GM21423 (cell line): ENCODE measurements around the gene PLEKHJ1.
"Not testable (repeated sequence)": the region's sequence is repeated elsewhere in the genome, so short reads cannot be mapped to it uniquely, and the experiment has no call there.

ENCODE experiments used
- ATAC-seq: cut with Tn5 transposase; IDR thresholded peaks from one replicate; pipeline ENCODE4 v1.9.1; 2021; ENCODE audit warnings: mild to moderate bottlenecking, moderate library complexity; ENCODE audit not compliant: unreplicated experiment

PLEKHJ1 gene, protein sequence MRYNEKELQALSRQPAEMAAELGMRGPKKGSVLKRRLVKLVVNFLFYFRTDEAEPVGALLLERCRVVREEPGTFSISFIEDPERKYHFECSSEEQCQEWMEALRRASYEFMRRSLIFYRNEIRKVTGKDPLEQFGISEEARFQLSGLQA

DNA sequence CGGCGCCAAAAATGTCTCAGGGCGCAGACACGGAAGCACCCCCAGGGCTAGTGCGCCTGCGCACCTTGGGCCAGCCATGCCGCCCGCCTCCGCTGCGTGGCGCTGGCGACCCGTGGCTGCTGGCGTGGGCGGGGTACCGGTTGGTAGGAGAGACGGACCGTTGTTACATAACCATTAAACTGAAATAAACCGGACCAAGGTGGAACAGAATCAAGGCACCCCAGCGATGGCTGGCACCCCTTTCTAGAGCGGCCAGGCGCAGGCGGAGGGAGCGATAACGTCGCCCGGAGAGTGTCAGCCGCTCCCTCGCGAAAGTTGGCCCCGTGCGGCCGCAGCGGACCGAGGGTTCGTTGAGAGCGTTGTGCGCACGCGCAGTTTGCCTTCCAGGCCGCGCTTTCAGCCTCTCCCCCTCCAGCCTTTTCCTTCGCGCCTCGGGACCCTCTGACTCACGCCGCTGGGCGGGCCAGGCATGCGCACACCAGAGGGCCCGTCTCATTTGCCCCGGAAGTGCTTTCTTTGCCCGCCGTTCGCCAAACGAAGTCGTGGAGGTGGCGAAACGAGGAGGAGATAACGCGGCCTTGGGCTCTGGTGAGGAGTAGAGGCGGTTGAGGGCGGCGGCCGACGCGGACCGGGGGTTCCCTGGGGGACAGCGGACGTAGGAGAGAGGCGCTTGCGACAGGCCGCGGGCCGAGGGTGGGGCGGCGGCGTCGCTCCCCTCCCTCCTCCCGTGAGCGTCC is at the start of gene PLEKHJ1, which contains the start of gene SF3A2:
TSS of gene PLEKHJ1 (minus strand) at position 16 of the 737 bp plus-strand sequence. CDS start 81 bp downstream, outside the sequence.
TSS of gene SF3A2 (plus strand) at position 511 of the 737 bp plus-strand sequence. CDS start 6,595 bp downstream, outside the sequence.
- peak; percentile 62 for ATAC-seq

DNA sequence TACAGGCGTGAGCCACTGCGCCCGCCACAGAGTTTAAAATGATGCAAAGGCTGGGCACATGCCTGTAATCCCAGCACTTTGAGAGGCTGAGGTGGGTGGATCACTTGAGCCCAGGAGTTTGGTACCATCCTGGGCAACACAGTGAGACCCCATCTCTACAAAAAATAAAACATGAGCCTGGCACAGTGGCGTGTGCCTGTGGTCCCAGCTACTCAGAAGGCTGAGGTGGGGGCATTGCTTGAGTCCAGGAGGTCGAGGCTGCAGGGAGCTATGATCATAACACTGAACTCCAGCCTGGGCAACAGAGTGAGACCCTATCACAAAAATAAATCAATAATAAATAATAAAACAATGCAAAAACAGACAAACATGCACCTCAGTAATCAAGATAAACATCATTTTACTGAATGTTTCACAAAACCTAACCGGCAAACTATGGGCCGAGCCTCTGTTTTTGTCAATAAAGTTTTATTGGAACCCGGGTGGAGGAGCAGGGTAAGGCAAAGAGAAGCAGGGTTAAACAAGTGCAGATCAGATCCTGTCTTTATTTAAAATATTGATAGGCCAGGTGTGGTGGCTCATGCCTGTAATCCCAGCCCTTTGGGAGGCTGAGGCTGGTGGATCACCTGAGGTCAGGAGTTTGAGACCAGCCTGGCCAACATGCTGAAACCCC is 47.8 kb upstream of the PLEKHJ1 start:
- ATAC-seq: no peak

DNA sequence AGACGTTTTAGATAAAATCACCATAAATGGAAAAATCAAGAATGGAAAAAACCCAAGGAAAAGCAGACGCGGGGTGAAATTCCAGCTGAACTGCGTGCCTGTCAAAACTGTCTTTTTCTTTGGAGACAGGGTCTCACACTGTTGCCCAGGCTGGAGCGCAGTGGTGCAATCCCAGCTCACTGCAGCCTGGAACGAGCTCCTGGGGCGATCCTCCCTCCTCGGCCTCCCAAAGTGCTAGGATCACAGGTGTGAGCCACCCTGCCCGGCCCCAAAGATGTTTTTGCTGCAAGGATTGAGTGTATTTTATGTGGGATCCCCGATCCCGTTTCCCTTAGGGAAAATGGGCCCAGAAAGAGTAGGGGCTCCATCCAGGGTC is 46.7 kb upstream of the PLEKHJ1 start:
- ATAC-seq: no peak

DNA sequence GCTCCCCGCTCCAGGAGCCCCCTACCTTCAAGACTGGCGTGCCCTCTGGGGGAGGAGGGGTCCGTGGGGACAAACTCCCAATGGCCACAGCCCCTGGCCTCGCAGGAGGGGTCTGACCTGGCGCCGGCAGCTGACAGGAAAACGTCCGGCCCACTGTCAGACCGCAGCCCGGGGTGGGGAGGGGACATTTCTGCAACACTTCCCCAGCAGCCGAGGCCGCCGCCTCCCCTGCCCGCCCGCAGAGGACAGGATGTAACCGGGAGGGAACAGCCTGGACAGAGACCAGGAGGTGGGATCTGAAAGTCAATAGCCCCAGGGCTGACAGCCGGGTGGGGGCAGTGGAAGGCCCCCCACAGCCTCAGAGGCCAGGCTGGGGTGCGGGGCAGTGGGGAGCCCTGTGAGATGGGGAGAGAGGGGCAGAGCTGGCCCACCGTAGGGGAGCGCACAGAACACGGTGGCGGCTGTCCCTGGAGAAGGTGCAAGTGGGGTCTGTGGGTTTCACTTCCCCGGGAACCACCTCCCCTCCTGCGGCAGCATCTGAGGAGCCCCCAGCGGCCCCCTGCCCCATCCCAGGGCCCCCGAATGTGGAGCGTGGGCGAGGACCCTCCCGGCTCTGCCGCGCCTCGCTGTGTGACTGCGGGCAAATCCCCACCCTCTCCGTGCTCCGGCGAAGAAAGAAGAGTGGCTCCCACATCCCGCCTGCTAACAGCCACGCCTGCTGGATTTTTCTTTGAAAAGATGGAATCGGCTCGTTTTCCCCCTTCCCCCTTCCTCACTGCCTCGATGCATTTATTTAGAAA is 46.1 kb upstream of the PLEKHJ1 start, which contains the start of gene PEAK3:
TSS of gene PEAK3 (minus strand) at position 114 of the 800 bp plus-strand sequence. CDS start 1,244 bp downstream, outside the sequence.
- ATAC-seq: no peak

DNA sequence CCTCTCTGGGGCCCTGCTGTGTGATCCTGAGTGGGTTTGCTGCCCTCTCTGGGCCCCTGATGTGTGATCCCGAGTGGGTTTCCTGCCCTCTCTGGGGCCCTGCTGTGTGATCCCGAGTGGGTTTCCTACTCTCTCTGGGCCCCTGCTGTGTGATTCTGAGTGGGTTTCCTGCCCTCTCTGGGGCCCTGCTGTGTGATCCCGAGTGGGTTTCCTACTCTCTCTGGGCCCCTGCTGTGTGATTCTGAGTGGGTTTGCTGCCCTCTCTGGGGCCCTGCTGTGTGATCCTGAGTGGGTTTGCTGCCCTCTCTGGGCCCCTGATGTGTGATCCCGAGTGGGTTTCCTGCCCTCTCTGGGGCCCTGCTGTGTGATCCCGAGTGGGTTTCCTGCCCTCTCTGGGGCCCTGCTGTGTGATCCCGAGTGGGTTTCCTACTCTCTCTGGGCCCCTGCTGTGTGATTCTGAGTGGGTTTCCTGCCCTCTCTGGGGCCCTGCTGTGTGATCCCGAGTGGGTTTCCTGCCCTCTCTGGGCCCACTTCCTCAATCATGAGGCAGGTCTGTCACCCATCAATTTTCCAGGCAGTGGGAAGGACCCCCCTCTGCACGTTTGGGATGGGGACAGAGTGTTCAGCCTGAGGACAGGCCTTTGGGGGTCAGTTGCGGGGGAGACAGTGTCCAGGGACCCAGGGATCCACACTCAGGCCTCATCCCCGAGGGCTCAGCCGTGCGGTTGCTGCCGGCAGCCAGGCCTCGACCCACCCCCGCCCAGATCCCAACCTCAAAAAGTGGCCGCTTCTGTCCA is 45.3 kb upstream of the PLEKHJ1 start:
- ATAC-seq: not testable (repeated sequence)

DNA sequence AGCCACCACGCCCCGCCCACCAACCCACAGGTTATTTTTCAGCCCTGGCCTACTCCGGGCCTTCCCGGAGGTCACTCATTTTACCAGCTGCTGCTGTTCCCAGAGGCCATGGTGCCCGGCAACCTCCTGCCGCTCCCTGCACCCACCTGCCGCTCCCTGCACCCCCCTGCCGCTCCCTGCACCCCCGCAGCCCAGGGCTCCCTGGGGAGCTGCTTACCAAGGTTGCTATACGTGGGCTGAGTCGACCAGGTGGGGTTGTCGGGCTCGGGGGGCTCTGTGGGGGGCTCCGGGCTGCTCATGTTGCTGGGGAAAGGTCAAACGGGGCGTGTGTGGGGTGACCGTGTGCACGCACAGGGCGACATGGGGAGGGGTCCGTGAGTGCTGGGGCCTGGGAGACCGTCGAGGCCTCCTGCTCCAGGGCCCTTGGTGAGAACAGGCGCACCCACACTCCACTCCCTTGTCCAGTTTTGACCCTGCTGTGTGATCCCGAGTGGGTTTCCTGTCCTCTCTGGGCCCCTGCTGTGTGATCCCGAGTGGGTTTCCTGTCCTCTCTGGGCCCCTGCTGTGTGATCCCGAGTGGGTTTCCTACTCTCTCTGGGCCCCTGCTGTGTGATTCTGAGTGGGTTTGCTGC is 44.6 kb upstream of the PLEKHJ1 start:
- ATAC-seq: no peak

DNA sequence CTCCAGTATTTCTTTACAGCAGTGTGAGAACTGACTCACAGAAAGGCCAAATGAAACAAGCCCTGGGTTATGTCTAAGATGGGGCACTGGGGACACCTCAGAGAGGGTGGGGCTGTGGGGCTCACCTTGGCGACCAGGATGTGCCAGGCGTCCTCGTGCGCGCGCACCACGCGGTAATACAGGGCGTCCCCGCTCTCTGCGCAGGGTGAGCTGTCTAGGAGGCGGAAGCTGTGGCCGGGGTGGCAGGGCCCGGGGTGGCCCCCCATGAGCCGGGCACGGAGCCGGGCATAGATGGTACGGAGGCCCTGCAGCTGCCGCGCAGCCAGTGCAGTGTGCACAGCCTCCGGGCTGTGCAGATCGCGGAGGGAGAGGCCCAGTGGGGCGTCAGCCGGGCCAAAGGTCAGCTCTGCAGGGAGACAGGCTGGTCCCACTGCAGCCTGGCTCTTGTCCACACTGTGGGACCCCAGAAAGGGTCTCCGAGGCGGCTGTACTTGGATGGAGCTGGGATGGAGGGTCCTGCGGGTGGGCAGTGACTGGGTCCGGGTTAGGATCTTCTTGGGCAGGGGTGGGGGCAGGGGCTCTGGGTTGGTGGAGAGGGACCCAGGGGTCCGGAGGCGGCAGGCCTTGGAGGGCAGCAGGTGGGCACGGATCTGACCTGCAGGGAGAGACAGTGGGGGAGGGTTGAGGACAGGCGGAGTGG is 42.5 kb upstream of the PLEKHJ1 start:
- no peak for ATAC-seq

DNA sequence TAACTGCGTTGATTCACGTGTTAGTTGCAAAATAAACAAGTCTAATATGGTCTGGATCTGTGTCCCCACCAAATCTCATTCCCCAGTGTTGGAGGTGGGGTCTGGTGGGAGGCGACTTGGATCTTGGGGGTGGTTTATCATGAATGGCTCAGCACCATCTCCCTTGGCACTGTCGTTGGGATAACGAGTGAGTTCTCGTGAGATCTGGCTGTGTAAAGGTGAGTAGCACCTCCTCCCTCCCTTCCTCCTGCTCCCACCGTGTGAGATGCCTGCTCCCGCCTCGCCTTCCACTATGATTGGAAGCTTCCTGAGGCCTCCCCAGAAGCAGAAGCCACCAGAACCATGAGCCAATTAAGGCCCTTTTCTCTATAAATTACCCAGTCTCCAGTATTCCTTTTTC is 41.0 kb upstream of the PLEKHJ1 start:
- ATAC-seq: no peak

DNA sequence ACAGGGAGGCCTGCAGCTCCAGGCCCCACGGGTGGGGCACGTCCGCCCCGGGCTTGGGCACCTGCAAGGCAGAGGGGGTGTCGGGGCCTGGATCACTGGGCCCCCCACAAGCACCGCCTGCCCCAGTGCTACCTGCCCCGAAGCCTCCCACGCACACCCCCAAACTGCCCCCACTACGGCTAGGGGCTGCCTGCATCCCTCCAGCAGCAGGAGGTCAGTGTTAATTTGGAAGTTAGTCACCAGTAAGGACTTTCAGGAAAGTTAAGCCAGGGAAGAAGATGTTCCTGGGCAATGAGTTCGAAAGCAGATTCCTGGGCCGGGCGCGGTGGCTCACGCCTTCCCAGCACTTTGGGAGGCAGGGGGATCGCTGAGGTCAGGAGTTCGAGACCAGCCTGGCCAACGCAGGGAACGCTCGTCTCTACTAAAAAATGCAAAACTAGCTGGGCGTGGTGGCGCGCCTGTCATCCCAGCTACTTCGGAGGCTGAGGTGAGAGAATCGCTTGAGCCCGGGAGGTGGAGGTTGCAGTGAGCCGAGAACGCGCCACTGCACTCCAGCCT is 40.4 kb upstream of the PLEKHJ1 start:
- ATAC-seq: no peak

DNA sequence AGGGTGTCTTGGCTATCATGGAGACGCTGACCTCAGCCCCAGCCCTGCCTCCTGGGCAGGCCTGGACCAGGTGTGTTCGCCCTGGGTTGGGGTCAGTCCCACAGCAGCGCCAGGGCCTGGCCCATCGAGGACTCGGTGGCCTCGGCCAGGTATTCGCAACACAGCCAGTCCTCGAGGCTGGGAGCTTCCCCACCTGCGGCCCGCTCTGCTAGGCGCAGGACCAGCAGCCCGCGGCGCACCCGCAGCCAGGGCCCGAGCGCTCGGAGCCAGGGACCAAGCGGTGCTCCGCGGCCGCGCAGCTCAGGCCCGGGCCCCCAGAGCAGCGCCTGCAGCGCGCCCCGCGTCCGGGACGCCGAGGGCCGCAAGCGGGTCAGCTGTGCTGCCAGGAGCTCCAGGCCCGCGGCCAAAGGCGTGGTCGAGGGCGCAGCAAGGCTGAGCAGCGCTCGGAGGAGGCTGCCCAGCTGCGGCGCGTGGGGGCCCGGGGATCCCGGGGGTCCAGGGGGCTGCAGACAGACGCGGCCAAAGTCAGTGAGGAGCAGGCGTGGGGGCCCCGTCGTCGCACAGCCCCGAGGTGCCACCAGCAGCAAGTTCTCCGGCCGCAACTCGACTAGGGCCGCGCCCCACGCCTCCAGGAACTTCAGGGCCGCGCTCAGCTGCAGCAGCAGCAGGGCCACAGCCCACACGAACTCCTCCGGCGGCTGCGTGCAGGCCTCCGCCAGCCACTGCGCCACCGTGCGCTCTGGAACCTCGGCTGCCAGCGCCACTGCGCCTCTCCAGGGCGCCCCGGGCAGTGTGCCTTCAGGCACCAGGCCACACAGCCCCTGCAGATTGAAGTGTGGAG is 39.7 kb upstream of the PLEKHJ1 start:
- no peak for ATAC-seq

DNA sequence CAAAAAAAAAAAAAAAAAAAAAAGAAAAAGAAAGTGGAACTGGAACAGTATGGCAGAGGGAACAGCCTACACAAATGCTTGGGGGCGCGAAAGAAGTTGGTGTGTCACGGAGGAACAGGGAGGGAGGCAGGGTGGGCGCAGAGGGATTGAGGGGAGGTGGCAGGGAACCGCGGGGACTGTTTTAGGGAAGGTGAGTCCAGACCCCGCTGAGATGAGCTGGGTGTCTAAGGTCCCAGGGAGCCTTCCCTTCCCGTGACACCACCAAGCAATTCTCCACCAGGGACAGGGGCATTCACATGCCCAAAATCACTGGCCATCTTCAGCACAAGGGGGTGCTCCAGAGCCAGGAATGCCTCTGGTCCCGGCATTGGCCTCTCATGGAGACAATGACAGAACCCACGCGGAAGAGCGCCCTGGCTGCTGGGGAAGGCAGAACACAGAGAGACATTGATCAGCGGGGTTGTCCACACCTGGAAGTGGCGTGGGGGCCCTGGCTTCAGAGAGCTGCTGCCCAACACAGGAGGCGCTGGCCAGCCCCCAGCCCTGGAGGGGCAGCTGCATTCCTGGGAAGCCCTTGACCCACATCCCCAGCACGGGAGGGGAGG is 38.9 kb upstream of the PLEKHJ1 start:
- ATAC-seq: no peak

DNA sequence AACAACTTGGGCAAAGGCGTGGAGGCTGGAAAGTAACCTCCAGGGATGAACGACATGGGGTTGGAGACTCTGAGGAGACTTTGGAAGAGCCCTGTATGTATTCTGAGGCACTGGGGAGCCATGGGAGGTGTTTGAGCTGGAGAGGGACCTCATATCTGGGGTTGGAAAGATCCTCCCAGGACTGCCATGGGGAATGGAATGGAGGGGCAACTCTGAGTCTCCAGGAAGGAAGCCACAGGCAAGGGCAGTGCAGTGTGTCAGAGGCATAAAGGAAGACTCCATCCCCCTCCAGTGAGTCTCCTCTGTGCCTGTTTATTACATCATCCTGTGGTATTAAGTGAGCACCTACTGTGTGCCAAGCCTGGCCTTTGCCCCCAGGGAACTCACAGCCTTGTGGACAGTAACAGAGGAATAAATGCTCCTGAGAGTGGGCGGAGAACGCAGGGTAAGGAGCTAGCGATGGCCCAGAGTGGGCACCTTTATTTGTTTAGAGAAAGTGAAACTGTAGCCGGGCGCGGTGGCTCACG is 38.1 kb upstream of the PLEKHJ1 start:
- no peak for ATAC-seq

DNA sequence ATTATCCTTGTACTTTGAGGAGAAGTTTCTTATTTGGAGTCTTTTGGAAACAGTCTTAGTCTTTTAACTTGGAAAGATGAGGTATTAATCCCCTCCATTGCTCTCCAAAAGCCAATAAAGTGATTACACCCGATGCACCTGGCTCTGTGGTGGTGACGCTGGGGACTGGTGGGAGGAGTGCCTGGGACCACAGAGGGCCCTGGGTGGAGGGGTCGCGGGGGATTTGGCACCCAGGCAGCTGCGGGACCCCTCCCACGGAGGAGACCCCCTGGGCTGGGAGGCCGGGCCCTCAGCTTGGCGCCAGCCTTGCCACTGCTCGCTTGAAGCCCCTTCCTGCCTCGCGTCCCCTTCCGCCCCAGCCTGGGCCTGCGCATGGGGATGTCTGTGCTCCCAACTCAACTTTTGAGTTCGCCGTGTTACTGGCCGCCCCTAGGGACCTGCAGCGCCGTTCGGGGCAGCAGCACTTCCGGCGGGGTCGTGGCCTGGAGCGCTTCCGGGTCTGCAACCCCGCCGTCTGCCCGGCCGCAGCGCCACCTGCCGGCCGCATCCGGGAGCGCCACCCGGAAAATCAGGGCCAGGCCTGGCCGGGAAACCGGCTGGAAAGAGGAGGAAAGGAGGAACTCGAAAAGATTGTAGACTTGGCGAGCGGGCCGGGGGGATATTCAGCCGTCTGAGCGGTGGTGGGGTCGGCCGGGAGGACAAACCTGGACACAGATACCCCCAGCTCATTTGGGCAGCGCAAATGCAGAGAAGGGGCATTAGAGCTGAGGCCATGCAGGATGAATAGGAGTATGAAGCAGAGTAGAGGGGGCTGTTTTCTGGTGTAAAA is 37.4 kb upstream of the PLEKHJ1 start:
- no peak for ATAC-seq

DNA sequence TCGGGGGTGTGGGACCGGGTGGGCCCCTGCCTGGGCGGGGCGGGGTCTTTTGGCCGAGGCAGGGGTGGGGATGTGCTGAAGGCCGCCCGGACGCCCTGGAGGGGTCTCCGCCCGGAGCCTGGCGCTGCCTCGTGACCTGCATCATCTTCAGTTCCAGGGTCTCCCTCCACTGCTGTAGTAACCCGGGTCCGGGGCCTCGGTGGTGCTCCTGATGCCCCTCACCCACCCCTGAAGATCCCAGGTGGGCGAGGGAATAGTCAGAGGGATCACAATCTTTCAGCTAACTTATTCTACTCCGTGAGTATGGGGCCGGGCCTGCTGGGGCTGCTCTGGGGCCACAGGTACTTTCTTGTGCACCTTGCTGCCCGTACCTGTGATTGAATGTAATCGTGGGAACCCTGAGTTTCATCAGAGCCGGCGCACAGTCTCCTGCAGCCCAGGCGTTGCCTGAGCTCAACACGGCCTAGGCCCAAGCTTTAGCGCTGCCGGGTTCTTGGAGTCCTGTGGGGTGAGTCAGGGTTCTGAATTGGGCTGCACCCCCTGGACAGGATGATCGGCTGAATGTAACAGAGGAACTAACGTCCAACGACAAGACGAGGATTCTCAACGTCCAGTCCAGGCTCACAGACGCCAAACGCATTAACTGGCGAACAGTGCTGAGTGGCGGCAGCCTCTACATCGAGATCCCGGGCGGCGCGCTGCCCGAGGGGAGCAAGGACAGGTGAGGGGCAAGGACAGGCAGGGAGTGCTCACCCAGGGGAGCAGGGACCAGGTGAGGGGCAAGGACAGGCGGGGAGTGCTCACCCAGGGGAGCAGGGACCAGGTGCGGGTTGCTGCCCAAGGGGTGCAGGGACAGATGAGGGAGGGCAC is 35.3 kb upstream of the PLEKHJ1 start:
- no peak for ATAC-seq

DNA sequence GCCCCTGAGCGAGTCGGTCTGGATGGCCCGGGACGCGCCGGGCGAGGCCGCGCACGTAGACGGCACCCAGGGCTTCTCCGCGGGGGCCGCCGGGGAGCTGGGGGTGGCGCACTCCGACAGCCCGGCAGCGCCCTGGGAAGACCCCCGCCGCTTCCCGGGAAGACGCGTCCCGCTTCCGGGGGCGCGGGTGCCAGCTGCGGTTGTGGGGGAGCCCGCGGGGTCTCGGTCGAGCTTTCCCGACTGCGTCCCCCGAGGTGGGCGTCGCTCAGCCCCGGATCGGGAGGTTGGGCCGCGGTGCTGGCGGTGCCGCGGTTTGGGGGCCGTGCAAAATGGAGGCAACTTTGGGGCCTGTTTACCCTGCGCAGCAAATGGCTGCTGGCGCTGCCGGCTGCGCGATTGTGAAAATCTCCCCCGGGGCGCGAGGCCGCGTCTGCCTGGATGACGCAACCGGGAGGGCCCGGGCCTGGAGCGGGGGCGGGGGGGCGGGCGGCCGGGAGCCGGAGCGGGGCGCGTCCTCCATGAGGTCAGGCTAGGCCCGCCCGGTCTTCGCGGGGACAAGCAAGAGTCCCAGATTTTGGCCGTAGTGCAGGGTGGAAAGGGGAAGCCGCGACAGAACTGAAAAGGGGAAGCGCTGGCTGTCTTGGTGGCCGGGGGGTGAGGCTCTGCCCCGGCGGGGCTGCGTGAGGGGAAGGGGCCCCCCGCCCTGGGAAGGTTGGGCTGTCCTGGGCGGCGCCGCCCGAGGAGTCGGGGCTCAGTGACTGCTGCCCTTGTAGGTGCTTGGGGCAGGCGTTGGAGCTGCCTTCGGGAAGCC is 34.5 kb upstream of the PLEKHJ1 start:
- ATAC-seq: no peak
